Measurements from ENCODE around the gene FHOD1.

The FHOD1 gene

GRCh38 chr16:67249178-67250044 lies 2.1 kb upstream of the FHOD1 start:
- DNase-seq (ENCODE audit: low read depth in 2 of 2), result no peak

GRCh38 chr16:67248401-67249177 lies 1.3 kb upstream of the FHOD1 start, which contains the start of gene SLC9A5:
Gene SLC9A5 (plus strand): TSS chr16:67248979. CDS start chr16:67249015, 36 bp downstream.
- DNase-seq (ENCODE audit: low read depth in 2 of 2), result no peak

- no peak for DNase-seq (ENCODE audit: low read depth in 2 of 2)
These were observed 756 bp upstream of the FHOD1 start for GRCh38 chr16:67248073-67248400.

GRCh38 chr16:67246756-67247191 lies 507 bp downstream of the FHOD1 start:
- DNase-seq (ENCODE audit: low read depth in 2 of 2), result no peak

GRCh38 chr16:67246081-67246755 lies 1.1 kb downstream of the FHOD1 start:
- no peak for DNase-seq (ENCODE audit: low read depth in 2 of 2)

GRCh38 chr16:67245674-67246080 lies 1.6 kb downstream of the FHOD1 start:
- no peak for DNase-seq (ENCODE audit: low read depth in 2 of 2)

- DNase-seq (ENCODE audit: low read depth in 2 of 2), result no peak
These were observed 2.1 kb downstream of the FHOD1 start for GRCh38 chr16:67245186-67245585.

- DNase-seq (ENCODE audit: low read depth in 2 of 2), result peak; percentile 65 to 71
These were observed 2.7 kb downstream of the FHOD1 start for GRCh38 chr16:67244387-67245185.

- no peak for DNase-seq (ENCODE audit: low read depth in 2 of 2)
These were observed 3.8 kb downstream of the FHOD1 start for GRCh38 chr16:67243481-67243880.

- no peak for DNase-seq (ENCODE audit: low read depth in 2 of 2)
These were observed 5.0 kb downstream of the FHOD1 start for GRCh38 chr16:67242138-67242730.

GRCh38 chr16:67241008-67241900 lies 6.0 kb downstream of the FHOD1 start:
- no peak for DNase-seq (ENCODE audit: low read depth in 2 of 2)

- DNase-seq (ENCODE audit: low read depth in 2 of 2), result no peak
These were observed 6.8 kb downstream of the FHOD1 start for GRCh38 chr16:67240506-67240905.

GRCh38 chr16:67238806-67239470 lies 8.3 kb downstream of the FHOD1 start:
- DNase-seq (ENCODE audit: low read depth in 2 of 2), result no peak

GRCh38 chr16:67238278-67238575 lies 9.1 kb downstream of the FHOD1 start:
- no peak for DNase-seq (ENCODE audit: low read depth in 2 of 2)

GRCh38 chr16:67237396-67238277 lies 9.6 kb downstream of the FHOD1 start:
- DNase-seq (ENCODE audit: low read depth in 2 of 2), result no peak

GRCh38 chr16:67236563-67237395 lies 10.5 kb downstream of the FHOD1 start:
- no peak for DNase-seq (ENCODE audit: low read depth in 2 of 2)

- DNase-seq (ENCODE audit: low read depth in 2 of 2), result no peak
These were observed 11.3 kb downstream of the FHOD1 start for GRCh38 chr16:67235816-67236562.

Measured in fibroblast of skin of left biceps (primary cell).